Keratinocyte (primary cell): ENCODE measurements around the gene CHI3L2. TPM values are rescaled to one million over a fixed set of nuclear protein-coding genes. Genes with fewer than 3 reads are reported as not detected.

Source experiments
- DNase-seq: peaks from one replicate; pipeline ENCODE4 v3.0.0-alpha.2; 2011; ENCODE audit warnings: low read depth, missing footprints, low spot score
- FAIRE-seq: peaks from 2 replicates; lab custom pipeline; 2011; peaks lifted over from hg19 to GRCh38; lab: Jason Lieb, UNC
- H2AFZ ChIP-seq: 2 replicates; pipeline ENCODE4 v1.6.0; 2012; ENCODE audit warnings: low read length, control low read depth, inconsistent platforms; ENCODE audit not compliant: control insufficient read depth
- H3K27ac ChIP-seq: 2 replicates; pipeline ENCODE4 v1.5.1; 2011; ENCODE audit warnings: low read length; ENCODE audit not compliant: control insufficient read depth, insufficient read depth
- H3K27me3 ChIP-seq: 3 replicates; pipeline ENCODE4 v1.6.0; 2011; ENCODE audit warnings: low read length; ENCODE audit not compliant: control insufficient read depth, insufficient read depth; ENCODE audit errors: extremely low read depth
- H3K36me3 ChIP-seq, 2 experiments: 2 replicates in 1 of 2; 3 replicates in 1 of 2; pipeline ENCODE4 v1.5.1; 2011; ENCODE audit warnings: low read length in 2 of 2, mild to moderate bottlenecking in 1 of 2; ENCODE audit not compliant: control insufficient read depth in 2 of 2, insufficient read depth in 2 of 2; ENCODE audit errors: extremely low read depth in 1 of 2
- H3K4me1 ChIP-seq: 3 replicates; pipeline ENCODE4 v1.5.1; 2011; ENCODE audit warnings: low read length; ENCODE audit not compliant: control insufficient read depth, insufficient read depth; ENCODE audit errors: extremely low read depth
- H3K4me2 ChIP-seq: 3 replicates; pipeline ENCODE4 v1.6.0; 2011; ENCODE audit warnings: low read depth, low read length; ENCODE audit not compliant: control insufficient read depth, insufficient read depth; ENCODE audit errors: extremely low read depth
- H3K4me3 ChIP-seq, 3 experiments: fragments of 200-600 bp in 1 of 3; sonication (generic) in 1 of 3; 2 replicates in 2 of 3; 3 replicates in 1 of 3; pipeline ENCODE4 v1.5.1; 2011 to 2016; ENCODE audit warnings: low read length in 3 of 3, mild to moderate bottlenecking in 3 of 3, control low read depth in 2 of 3, inconsistent platforms in 1 of 3, low read depth in 1 of 3, mixed read lengths in 1 of 3, mixed run types in 1 of 3, moderate library complexity in 1 of 3; ENCODE audit not compliant: control insufficient read depth in 2 of 3, insufficient read depth in 2 of 3; ENCODE audit errors: extremely low read depth in 1 of 3
- H3K79me2 ChIP-seq: 2 replicates; pipeline ENCODE4 v1.6.0; 2012; ENCODE audit warnings: low read length; ENCODE audit not compliant: control insufficient read depth, insufficient read depth
- H3K9ac ChIP-seq: 3 replicates; pipeline ENCODE4 v1.6.0; 2011; ENCODE audit warnings: low read length; ENCODE audit not compliant: control insufficient read depth, insufficient read depth; ENCODE audit errors: extremely low read depth
- H3K9me1 ChIP-seq: 3 replicates; pipeline ENCODE4 v1.6.0; 2011; ENCODE audit warnings: low read length; ENCODE audit not compliant: control insufficient read depth, insufficient read depth; ENCODE audit errors: extremely low read depth
- H3K9me3 ChIP-seq: 2 replicates; pipeline ENCODE4 v1.5.1; 2012; ENCODE audit warnings: low read depth, low read length; ENCODE audit not compliant: control insufficient read depth
- H4K20me1 ChIP-seq: 3 replicates; pipeline ENCODE4 v1.6.0; 2011; ENCODE audit warnings: low read length; ENCODE audit not compliant: control insufficient read depth, insufficient read depth; ENCODE audit errors: extremely low read depth
- CTCF ChIP-seq, 3 experiments: IDR thresholded peaks in 1 of 3; conservative IDR thresholded peaks in 1 of 3; optimal IDR thresholded peaks in 1 of 3; 2 replicates in 2 of 3; 3 replicates in 1 of 3; pipeline versions ENCODE3 to v1.5.1; 2011; ENCODE audit warnings: low read length in 3 of 3, mild to moderate bottlenecking in 3 of 3, moderate library complexity in 2 of 3, control low read depth in 1 of 3, inconsistent platforms in 1 of 3; ENCODE audit not compliant: insufficient read depth in 2 of 3; ENCODE audit errors: extremely low read depth in 1 of 3
- EZH2 ChIP-seq: IDR thresholded peaks from one replicate; pipeline ENCODE4 v1.6.1; 2012; ENCODE audit warnings: inconsistent platforms, mild to moderate bottlenecking, low read length, moderate library complexity
- dilution Hi-C: fragments of 300-500 bp; cut with MboI; formaldehyde crosslinking; loops from one replicate; pipeline ENCODE4 v1.7.0; 2020; ENCODE audit warnings: low sequenced_read_pairs; ENCODE audit not compliant: extremely low pct_ligation_motif_present
- polyA plus RNA-seq, 5 experiments: library from polyadenylated mRNA; depleted of rRNA in 3 of 5; stranded (reverse) in 3 of 5; stranded (forward) in 1 of 5; unstranded in 1 of 5; fragments of >200 nt; gene quantifications; 1 replicate in 1 of 5; 2 replicates in 3 of 5; 3 replicates in 1 of 5; pipeline versions ENCODE4 v1.2.1 to v1.2.3, GENCODE V29; 2011 to 2012; ENCODE audit warnings: missing spikeins in 2 of 5, low read depth in 1 of 5, low replicate concordance in 1 of 5

Gene CHI3L2
- polyA plus RNA-seq, 1 donor (not counting 4 experiments of a cell fraction or from before 2014, with no cell fraction given): 2.5 TPM

- dilution Hi-C loops: no loop called here
- no peak for DNase-seq
These were observed 7.4 kb downstream of the CHI3L2 start for GRCh38 chr1:111234866-111235265.

GRCh38 chr1:111236379-111236778 is 8.9 kb downstream of the CHI3L2 start:
- Histone ChIP-seq H3K27me3 (no peaks in the 10 kb centered on the region), H3K4me3 (no peak overlapping the region), H3K9ac (no peak overlapping the region), H3K9me3 (no peaks in the 10 kb centered on the region), H3K79me2 (no peaks in the 10 kb centered on the region), H3K4me1 (peaks cover 24% of the 10 kb centered on the region), H3K9me1 (no peaks in the 10 kb centered on the region), H3K36me3 (no peaks in the 10 kb centered on the region), H2AFZ (no peak overlapping the region), H4K20me1 (no peaks in the 10 kb centered on the region), H3K4me2 (no peak overlapping the region), H3K27ac (no peak overlapping the region)
- dilution Hi-C loops: no loop called here
- TF ChIP-seq EZH2 (no peak), CTCF (optimal IDR thresholded peaks at IDR 0.05 in 1 of 3, IDR thresholded peaks at IDR 0.05 in 1 of 3, conservative IDR thresholded peaks at IDR 0.05 in 1 of 3; ENCODE audit: extremely low read depth in 1 of 3, insufficient read depth in 2 of 3, low read length in 3 of 3) (no peak)
- FAIRE-seq (no peak), DNase-seq (no peak)

More at GRCh38 chr1:111234866-111235265, 7.4 kb downstream of the CHI3L2 start:
- no peaks in the 10 kb centered on the region for H4K20me1 ChIP-seq
- H3K4me3 ChIP-seq: no peak overlapping the region
- peaks cover 24% of the 10 kb centered on the region for H3K4me1 ChIP-seq
- H3K9me3 ChIP-seq: no peaks in the 10 kb centered on the region
- no peak overlapping the region for H3K9ac ChIP-seq
- H3K79me2 ChIP-seq: no peaks in the 10 kb centered on the region
- H3K4me2 ChIP-seq: peak overlapping the region; percentile 75
- no peak for TF ChIP-seq EZH2
- TF ChIP-seq CTCF (optimal IDR thresholded peaks at IDR 0.05 in 1 of 3, IDR thresholded peaks at IDR 0.05 in 1 of 3, conservative IDR thresholded peaks at IDR 0.05 in 1 of 3; ENCODE audit: extremely low read depth in 1 of 3, insufficient read depth in 2 of 3, low read length in 3 of 3): no peak
- H3K9me1 ChIP-seq: no peaks in the 10 kb centered on the region
- FAIRE-seq: peak; percentile 83
- peak overlapping the region; percentile 64 for H3K27ac ChIP-seq
- no peaks in the 10 kb centered on the region for H3K36me3 ChIP-seq
- peak overlapping the region; percentile 11 for H2AFZ ChIP-seq
- no peaks in the 10 kb centered on the region for H3K27me3 ChIP-seq
